ENCODE results near the gene SEMA5A.

SEMA5A gene

DNA sequence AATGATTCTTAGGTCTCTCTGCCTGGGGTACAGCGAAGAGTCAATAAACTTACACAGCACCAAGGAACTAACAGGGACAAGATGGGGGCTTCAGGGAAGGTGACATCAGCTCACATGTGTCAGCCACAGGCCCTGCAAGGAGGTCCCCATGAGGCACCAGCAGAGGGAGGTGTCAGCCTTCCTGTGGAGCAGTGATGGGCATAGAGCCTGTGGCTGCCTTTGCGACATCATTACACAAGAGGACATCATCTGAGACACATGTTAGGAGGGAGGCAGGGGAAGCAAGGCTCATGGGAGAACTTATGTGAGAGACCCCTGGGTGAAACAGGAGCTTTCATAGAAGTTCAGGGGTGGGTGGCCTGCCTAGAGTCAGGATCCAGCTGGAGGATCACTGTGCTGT, 389.6 kb downstream of the SEMA5A start:
- Histone ChIP-seq H3K27ac (ENCODE audit: low read depth in 2 of 2, low read length in 2 of 2) (no peak overlapping the region), H3K36me3 (ENCODE audit: control insufficient read depth in 2 of 2, insufficient read depth in 2 of 2, low read length in 2 of 2) (peaks cover 0 to 2% of the 10 kb centered on the region in 2 donors), H3K4me3 (ENCODE audit: low read length in 2 of 2) (no peak overlapping the region), H3K9ac (ENCODE audit: low read depth in 1 of 2, low read length in 2 of 2) (no peak overlapping the region), H3K27me3 (ENCODE audit: control insufficient read depth in 2 of 2, insufficient read depth in 2 of 2, low read length in 2 of 2) (no peaks in the 10 kb centered on the region), H3K4me1 (ENCODE audit: control insufficient read depth in 2 of 2, insufficient read depth in 2 of 2, low read length in 2 of 2) (no peaks in the 10 kb centered on the region), H3K9me3 (ENCODE audit: control insufficient read depth in 2 of 2, low read length in 2 of 2) (no peaks in the 10 kb centered on the region)

DNA sequence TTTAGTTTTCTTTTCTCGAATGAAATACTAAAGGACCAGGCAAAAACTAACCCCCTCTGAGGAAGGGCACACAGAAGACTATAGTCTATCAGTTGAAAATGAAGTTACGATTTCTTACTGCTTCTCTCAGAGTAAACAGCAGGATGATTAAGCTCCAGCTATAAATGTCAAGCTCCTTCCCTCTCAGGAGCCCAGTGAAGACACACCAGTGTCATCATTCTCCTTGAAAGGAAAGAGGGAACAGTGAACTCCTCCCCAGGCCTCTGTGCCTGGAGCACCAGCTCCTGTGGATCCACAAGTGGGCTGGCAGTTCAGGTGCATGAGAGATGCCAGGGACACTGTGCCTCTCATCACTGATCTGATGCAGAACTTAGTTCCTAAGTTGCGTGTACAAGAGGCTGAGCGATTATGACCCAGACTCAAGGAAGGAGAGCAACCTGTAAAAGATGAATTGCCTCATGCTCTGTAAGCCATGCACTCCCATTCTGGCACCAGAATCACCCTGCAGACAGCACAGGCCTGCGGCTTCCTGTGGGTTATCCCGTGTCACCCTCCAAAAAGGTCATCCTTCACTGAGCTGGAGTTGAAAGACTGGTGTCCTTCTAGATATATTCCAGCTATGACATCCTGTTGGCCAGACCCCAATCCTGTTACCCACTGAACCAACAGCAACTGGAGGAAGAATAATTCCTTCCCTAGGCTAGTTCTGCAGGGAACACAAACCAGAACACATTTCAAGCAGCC, 394.0 kb downstream of the SEMA5A start:
- H3K36me3 ChIP-seq (ENCODE audit: control insufficient read depth in 2 of 2, insufficient read depth in 2 of 2, low read length in 2 of 2), result peaks cover 0 to 2% of the 10 kb centered on the region in 2 donors
- H3K4me3 ChIP-seq (ENCODE audit: low read length in 2 of 2), result no peak overlapping the region
- no peak overlapping the region for H3K27ac ChIP-seq (ENCODE audit: low read depth in 2 of 2, low read length in 2 of 2)
- no peak overlapping the region for H3K9ac ChIP-seq (ENCODE audit: low read depth in 1 of 2, low read length in 2 of 2)
- H3K9me3 ChIP-seq (ENCODE audit: control insufficient read depth in 2 of 2, low read length in 2 of 2), result no peaks in the 10 kb centered on the region
- H3K4me1 ChIP-seq (ENCODE audit: control insufficient read depth in 2 of 2, insufficient read depth in 2 of 2, low read length in 2 of 2), result no peaks in the 10 kb centered on the region
- no peaks in the 10 kb centered on the region for H3K27me3 ChIP-seq (ENCODE audit: control insufficient read depth in 2 of 2, insufficient read depth in 2 of 2, low read length in 2 of 2)

- no peaks in the 10 kb centered on the region for H3K27me3 ChIP-seq (ENCODE audit: control insufficient read depth in 2 of 2, insufficient read depth in 2 of 2, low read length in 2 of 2)
- no peak overlapping the region for H3K9ac ChIP-seq (ENCODE audit: low read depth in 1 of 2, low read length in 2 of 2)
- no peaks in the 10 kb centered on the region for H3K9me3 ChIP-seq (ENCODE audit: control insufficient read depth in 2 of 2, low read length in 2 of 2)
- peaks cover 0 to 7% of the 10 kb centered on the region in 2 donors for H3K36me3 ChIP-seq (ENCODE audit: control insufficient read depth in 2 of 2, insufficient read depth in 2 of 2, low read length in 2 of 2)
- no peak overlapping the region for H3K27ac ChIP-seq (ENCODE audit: low read depth in 2 of 2, low read length in 2 of 2)
- H3K4me3 ChIP-seq (ENCODE audit: low read length in 2 of 2), result no peak overlapping the region
- H3K4me1 ChIP-seq (ENCODE audit: control insufficient read depth in 2 of 2, insufficient read depth in 2 of 2, low read length in 2 of 2), result no peaks in the 10 kb centered on the region
These were observed 395.9 kb downstream of the SEMA5A start for GRCh38 chr5:9149988-9150387.

GRCh38 chr5:9148242-9148641, 397.6 kb downstream of the SEMA5A start:
- Histone ChIP-seq H3K9ac (ENCODE audit: low read depth in 1 of 2, low read length in 2 of 2) (no peak overlapping the region), H3K27me3 (ENCODE audit: control insufficient read depth in 2 of 2, insufficient read depth in 2 of 2, low read length in 2 of 2) (no peaks in the 10 kb centered on the region), H3K27ac (ENCODE audit: low read depth in 2 of 2, low read length in 2 of 2) (no peak overlapping the region), H3K4me1 (ENCODE audit: control insufficient read depth in 2 of 2, insufficient read depth in 2 of 2, low read length in 2 of 2) (no peaks in the 10 kb centered on the region), H3K4me3 (ENCODE audit: low read length in 2 of 2) (no peak overlapping the region), H3K36me3 (ENCODE audit: control insufficient read depth in 2 of 2, insufficient read depth in 2 of 2, low read length in 2 of 2) (peaks cover 0 to 7% of the 10 kb centered on the region in 2 donors), H3K9me3 (ENCODE audit: control insufficient read depth in 2 of 2, low read length in 2 of 2) (no peaks in the 10 kb centered on the region)

- H3K4me1 ChIP-seq (ENCODE audit: control insufficient read depth in 2 of 2, insufficient read depth in 2 of 2, low read length in 2 of 2), result no peaks in the 10 kb centered on the region
- H3K36me3 ChIP-seq (ENCODE audit: control insufficient read depth in 2 of 2, insufficient read depth in 2 of 2, low read length in 2 of 2), result peaks cover 4 to 8% of the 10 kb centered on the region in 2 donors
- H3K27ac ChIP-seq (ENCODE audit: low read depth in 2 of 2, low read length in 2 of 2), result no peak overlapping the region
- no peak overlapping the region for H3K9ac ChIP-seq (ENCODE audit: low read depth in 1 of 2, low read length in 2 of 2)
- H3K27me3 ChIP-seq (ENCODE audit: control insufficient read depth in 2 of 2, insufficient read depth in 2 of 2, low read length in 2 of 2), result no peaks in the 10 kb centered on the region
- H3K9me3 ChIP-seq (ENCODE audit: control insufficient read depth in 2 of 2, low read length in 2 of 2), result no peaks in the 10 kb centered on the region
- H3K4me3 ChIP-seq (ENCODE audit: low read length in 2 of 2), result no peak overlapping the region
These were observed 405.2 kb downstream of the SEMA5A start for GRCh38 chr5:9140711-9141110.

DNA sequence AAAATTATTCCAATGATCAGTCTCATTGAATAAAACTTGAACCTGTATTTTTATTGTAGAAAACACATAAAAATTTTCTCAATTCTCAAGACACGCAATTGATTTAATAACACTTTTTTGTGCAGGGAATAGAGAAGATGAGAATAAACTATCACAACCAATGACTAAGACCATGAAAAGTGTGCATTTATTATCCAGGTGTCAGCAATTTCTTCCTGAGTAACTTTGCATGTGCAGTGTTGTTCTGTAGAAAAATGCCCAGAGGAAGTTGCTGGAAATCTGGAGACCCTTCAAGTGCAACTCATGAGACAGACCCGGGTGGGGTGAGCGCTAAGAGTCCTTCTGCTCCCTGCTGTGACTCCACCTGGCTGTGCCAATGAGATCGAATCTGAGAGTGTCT, 405.7 kb downstream of the SEMA5A start:
- Histone ChIP-seq H3K36me3 (ENCODE audit: control insufficient read depth in 2 of 2, insufficient read depth in 2 of 2, low read length in 2 of 2) (peaks cover 4 to 9% of the 10 kb centered on the region in 2 donors), H3K4me3 (ENCODE audit: low read length in 2 of 2) (no peak overlapping the region), H3K9ac (ENCODE audit: low read depth in 1 of 2, low read length in 2 of 2) (no peak overlapping the region), H3K4me1 (ENCODE audit: control insufficient read depth in 2 of 2, insufficient read depth in 2 of 2, low read length in 2 of 2) (no peaks in the 10 kb centered on the region), H3K27ac (ENCODE audit: low read depth in 2 of 2, low read length in 2 of 2) (no peak overlapping the region), H3K9me3 (ENCODE audit: control insufficient read depth in 2 of 2, low read length in 2 of 2) (no peaks in the 10 kb centered on the region), H3K27me3 (ENCODE audit: control insufficient read depth in 2 of 2, insufficient read depth in 2 of 2, low read length in 2 of 2) (no peaks in the 10 kb centered on the region)

DNA sequence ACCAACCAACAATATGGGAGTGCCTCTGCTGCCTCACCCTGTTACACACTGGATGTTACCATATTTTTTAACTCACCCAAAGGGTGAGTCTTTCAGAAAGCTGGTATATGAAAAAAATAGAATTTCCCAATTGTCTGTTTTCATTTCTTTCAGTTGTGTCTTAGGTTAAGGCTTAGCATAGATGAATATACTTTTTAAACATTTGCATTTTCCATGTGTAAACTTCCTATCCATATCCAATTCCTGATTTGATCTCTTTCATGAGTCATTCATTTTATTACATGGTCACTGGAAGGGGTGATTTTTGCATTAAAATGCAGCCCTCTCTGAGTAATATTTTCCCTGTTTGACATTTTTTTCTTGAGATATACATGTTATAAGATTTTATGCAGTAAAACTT, 406.5 kb downstream of the SEMA5A start:
- Histone ChIP-seq H3K4me3 (ENCODE audit: low read length in 2 of 2) (no peak overlapping the region), H3K9me3 (ENCODE audit: control insufficient read depth in 2 of 2, low read length in 2 of 2) (no peaks in the 10 kb centered on the region), H3K4me1 (ENCODE audit: control insufficient read depth in 2 of 2, insufficient read depth in 2 of 2, low read length in 2 of 2) (no peaks in the 10 kb centered on the region), H3K9ac (ENCODE audit: low read depth in 1 of 2, low read length in 2 of 2) (no peak overlapping the region), H3K36me3 (ENCODE audit: control insufficient read depth in 2 of 2, insufficient read depth in 2 of 2, low read length in 2 of 2) (peaks cover 4 to 9% of the 10 kb centered on the region in 2 donors), H3K27ac (ENCODE audit: low read depth in 2 of 2, low read length in 2 of 2) (no peak overlapping the region), H3K27me3 (ENCODE audit: control insufficient read depth in 2 of 2, insufficient read depth in 2 of 2, low read length in 2 of 2) (no peaks in the 10 kb centered on the region)

GRCh38 chr5:9128136-9128535, 417.7 kb downstream of the SEMA5A start:
- Histone ChIP-seq H3K36me3 (ENCODE audit: control insufficient read depth in 2 of 2, insufficient read depth in 2 of 2, low read length in 2 of 2) (no peaks in the 10 kb centered on the region), H3K4me1 (ENCODE audit: control insufficient read depth in 2 of 2, insufficient read depth in 2 of 2, low read length in 2 of 2) (no peaks in the 10 kb centered on the region), H3K4me3 (ENCODE audit: low read length in 2 of 2) (no peak overlapping the region), H3K27ac (ENCODE audit: low read depth in 2 of 2, low read length in 2 of 2) (no peak overlapping the region), H3K27me3 (ENCODE audit: control insufficient read depth in 2 of 2, insufficient read depth in 2 of 2, low read length in 2 of 2) (no peaks in the 10 kb centered on the region), H3K9me3 (ENCODE audit: control insufficient read depth in 2 of 2, low read length in 2 of 2) (no peaks in the 10 kb centered on the region), H3K9ac (ENCODE audit: low read depth in 1 of 2, low read length in 2 of 2) (no peak overlapping the region)

- Histone ChIP-seq H3K4me3 (ENCODE audit: low read length in 2 of 2) (no peak overlapping the region), H3K4me1 (ENCODE audit: control insufficient read depth in 2 of 2, insufficient read depth in 2 of 2, low read length in 2 of 2) (no peaks in the 10 kb centered on the region)
These were observed 419.4 kb downstream of the SEMA5A start for GRCh38 chr5:9126490-9126889.

GRCh38 chr5:9125852-9126251, 420.0 kb downstream of the SEMA5A start:
- H3K36me3 ChIP-seq (ENCODE audit: control insufficient read depth in 2 of 2, insufficient read depth in 2 of 2, low read length in 2 of 2), result peaks cover 3% of the 10 kb centered on the region in 2 donors
- no peaks in the 10 kb centered on the region for H3K27me3 ChIP-seq (ENCODE audit: control insufficient read depth in 2 of 2, insufficient read depth in 2 of 2, low read length in 2 of 2)
- H3K4me3 ChIP-seq (ENCODE audit: low read length in 2 of 2), result no peak overlapping the region
- no peak overlapping the region for H3K27ac ChIP-seq (ENCODE audit: low read depth in 2 of 2, low read length in 2 of 2)
- no peaks in the 10 kb centered on the region for H3K4me1 ChIP-seq (ENCODE audit: control insufficient read depth in 2 of 2, insufficient read depth in 2 of 2, low read length in 2 of 2)
- H3K9me3 ChIP-seq (ENCODE audit: control insufficient read depth in 2 of 2, low read length in 2 of 2), result no peaks in the 10 kb centered on the region
- H3K9ac ChIP-seq (ENCODE audit: low read depth in 1 of 2, low read length in 2 of 2), result no peak overlapping the region

More at GRCh38 chr5:9126490-9126889, 419.4 kb downstream of the SEMA5A start:
- peaks cover 3% of the 10 kb centered on the region in 2 donors for H3K36me3 ChIP-seq (ENCODE audit: control insufficient read depth in 2 of 2, insufficient read depth in 2 of 2, low read length in 2 of 2)
- no peaks in the 10 kb centered on the region for H3K9me3 ChIP-seq (ENCODE audit: control insufficient read depth in 2 of 2, low read length in 2 of 2)
- no peak overlapping the region for H3K9ac ChIP-seq (ENCODE audit: low read depth in 1 of 2, low read length in 2 of 2)
- no peaks in the 10 kb centered on the region for H3K27me3 ChIP-seq (ENCODE audit: control insufficient read depth in 2 of 2, insufficient read depth in 2 of 2, low read length in 2 of 2)
- no peak overlapping the region for H3K27ac ChIP-seq (ENCODE audit: low read depth in 2 of 2, low read length in 2 of 2)

Measured in mucosa of rectum (tissue), 2 donors.